Left ventricle myocardium superior (tissue), 1 donor: ENCODE results near the gene GEMIN7. TPM values are rescaled to one million over a fixed set of nuclear protein-coding genes. Genes with fewer than 3 reads are reported as not detected.

Experiments
- ATAC-seq: fragments of 200-7000 bp; cut with Tn5 transposase; one replicate; pipeline ENCODE4 v1.9.1; 2020; ENCODE audit warnings: mild to moderate bottlenecking, moderate library complexity
- DNase-seq: peaks from one replicate; pipeline ENCODE4 v3.0.0-alpha.2; 2020
- intact Hi-C: fragments of 100-400 bp; cut with micrococcal nuclease; formaldehyde crosslinking; loops from one replicate; pipeline ENCODE4 v1.11.0; 2022
- total RNA-seq: library from RNA; stranded (reverse); fragmentation: NEBNext Ultra II Directional; extraction: Animal tissue kit (Norgen Biotek cat#: 25700); gene quantifications from one replicate; pipeline ENCODE4 v1.2.1, GENCODE V29; 2021
- donor health status: DM: no; HTN: yes; CAD: no; lungs with severe emphysema.

GEMIN7 gene
- total RNA-seq, 1 donor from 2014 or later, result 14.4 TPM

DNA sequence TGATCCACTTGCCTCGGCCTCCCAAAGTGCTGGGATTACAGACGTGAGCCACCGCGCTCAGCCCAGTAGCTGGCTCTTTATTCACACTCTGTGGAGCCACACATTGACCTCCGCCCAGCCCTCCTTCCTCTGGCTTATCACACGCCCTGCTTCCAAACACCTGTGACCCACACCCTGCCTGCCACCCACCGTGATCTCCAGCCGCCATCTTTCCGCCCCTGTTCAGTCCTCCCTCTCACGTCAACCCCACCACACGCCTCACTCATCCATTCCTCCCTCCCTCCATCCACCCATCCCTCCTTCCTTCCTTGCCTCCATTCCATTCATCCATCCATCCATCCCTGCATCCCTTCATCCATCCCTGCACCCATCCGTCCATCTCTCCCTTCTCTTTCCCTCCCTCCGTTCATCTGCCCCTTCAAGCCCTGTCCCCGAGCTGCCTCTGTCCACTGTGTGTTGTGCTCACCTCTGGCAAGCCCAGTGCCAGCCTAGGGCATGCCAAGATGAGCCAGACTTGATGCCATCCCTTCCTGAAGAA, 20.4 kb upstream of the GEMIN7 start:
- intact Hi-C loops, result no loop called here
- ATAC-seq (no peak), DNase-seq (no peak)

DNA sequence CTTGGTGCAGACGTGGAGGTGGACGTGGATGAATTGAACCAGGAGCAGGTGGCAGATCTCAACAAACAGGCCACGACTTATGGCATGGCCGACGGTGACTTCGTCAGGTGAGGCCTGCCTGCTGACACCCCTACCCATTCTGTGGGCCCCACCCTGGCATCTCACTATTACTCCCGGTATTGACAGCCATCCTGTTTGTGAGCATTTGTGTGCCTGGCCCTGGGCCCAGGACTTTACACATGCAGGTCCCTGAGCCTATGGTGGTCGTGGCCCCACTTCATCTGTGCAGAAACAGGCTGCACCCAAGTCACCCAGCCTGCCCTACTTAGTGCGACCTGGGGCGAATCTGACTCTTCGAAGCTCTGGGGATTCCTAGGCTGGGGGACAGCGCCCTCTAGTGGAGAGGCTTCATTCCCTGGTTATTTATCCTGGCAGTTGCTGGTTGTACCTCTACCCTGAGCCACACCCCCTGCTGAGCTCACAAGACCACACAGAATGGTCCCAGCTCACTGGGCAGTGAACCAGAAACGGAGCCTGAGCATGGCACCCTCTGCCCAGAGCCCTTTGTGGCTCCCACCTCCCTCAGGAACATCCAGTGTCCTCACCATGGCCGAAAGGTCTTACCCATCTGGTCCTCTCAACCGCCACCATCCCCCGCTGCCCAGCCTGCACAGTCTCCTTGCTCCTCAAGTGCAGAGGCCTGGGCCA, 19.6 kb upstream of the GEMIN7 start:
- ATAC-seq, result peak; percentile 66
- intact Hi-C loops, result no loop called here
- peak; percentile 60 for DNase-seq

DNA sequence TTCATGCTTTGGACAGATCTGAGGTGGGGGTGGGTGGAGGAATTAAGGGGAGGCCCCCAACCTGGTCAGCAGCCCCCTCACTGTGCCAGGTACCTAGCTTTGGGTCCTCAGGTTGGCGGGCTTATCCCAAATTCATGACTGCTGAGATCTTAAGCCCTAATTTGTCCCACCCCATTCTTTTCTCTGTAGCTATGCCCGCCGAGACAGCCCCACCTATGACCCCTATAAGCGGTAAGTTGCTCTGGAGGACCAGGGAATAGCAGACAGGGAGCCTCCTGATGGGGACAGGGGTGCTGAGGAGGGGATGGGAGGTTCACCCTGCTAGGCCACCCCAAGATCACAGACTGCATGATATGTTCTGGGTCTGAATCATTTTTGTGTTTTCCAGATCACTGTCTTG, 17.1 kb upstream of the GEMIN7 start:
- intact Hi-C loops, result no loop called here
- ATAC-seq (no peak), DNase-seq (no peak)

DNA sequence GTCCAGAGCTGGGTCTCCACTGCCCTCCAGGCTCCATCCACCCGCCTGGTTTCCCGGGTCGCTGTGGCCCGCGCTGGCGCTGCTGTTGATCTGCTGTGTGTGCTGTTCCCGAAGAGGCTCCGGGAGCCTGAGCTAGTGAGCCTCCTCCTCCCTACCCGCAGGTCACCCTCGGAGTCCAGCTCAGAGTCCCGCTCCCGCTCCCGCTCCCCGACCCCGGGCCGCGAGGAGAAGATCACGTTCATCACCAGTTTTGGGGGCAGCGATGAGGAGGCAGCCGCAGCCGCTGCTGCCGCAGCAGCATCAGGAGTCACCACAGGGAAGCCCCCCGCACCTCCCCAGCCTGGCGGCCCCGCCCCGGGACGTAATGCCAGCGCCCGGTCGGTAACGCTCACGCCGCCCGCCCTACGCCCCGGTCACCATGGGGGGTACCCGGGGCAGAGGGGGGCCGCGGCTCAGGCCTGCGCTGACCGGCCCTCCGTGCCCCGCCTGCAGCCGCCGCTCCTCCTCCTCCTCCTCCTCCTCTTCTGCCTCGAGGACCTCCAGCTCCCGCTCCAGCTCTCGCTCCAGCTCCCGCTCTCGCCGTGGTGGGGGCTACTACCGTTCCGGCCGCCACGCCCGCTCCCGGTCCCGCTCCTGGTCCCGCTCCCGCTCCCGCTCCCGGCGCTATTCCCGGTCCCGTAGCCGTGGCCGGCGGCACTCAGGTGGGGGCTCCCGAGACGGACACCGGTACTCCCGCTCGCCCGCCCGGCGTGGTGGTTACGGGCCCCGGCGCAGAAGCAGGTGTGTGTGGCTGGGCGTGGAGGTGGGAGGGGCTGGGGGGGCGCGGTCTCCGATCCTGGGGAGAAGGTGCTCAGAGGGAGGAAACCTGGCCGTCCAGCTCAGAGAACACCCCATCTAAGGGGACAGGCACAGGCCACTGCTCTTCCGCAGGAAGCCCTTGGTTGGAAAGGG, 14.9 kb upstream of the GEMIN7 start:
- ATAC-seq (no peak), DNase-seq (no peak)
- intact Hi-C loops, result no loop called here

- intact Hi-C loops, result no loop called here
- ATAC-seq (no peak), DNase-seq (no peak)
Observed at GRCh38 chr19:45066921-45067661, 12.0 kb upstream of the GEMIN7 start.

GRCh38 chr19:45068041-45068440, 11.0 kb upstream of the GEMIN7 start:
- no peak for DNase-seq
- intact Hi-C loops, result no loop called here
- ATAC-seq, result no peak

DNA sequence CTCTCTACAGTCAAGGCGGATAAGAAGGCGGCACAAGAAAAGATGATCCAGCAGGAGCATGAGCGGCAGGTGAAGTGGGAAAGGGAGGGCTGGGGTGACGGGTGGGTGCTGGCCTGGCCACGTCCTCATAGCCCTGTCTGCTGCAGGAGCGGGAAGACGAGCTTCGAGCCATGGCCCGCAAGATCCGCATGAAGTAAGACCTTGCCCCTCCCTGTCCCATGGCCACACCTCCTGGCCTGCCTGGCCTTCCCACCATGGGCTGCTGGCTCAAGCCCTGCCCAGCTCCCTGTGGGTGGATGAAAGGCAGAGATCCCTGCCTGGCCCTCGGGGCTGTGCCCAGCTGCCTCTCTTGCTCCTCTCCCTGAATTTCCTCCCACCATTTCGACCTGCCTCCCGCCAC, 10.0 kb upstream of the GEMIN7 start:
- DNase-seq (no peak), ATAC-seq (peak; percentile 35)
- intact Hi-C loops, result no loop called here

DNA sequence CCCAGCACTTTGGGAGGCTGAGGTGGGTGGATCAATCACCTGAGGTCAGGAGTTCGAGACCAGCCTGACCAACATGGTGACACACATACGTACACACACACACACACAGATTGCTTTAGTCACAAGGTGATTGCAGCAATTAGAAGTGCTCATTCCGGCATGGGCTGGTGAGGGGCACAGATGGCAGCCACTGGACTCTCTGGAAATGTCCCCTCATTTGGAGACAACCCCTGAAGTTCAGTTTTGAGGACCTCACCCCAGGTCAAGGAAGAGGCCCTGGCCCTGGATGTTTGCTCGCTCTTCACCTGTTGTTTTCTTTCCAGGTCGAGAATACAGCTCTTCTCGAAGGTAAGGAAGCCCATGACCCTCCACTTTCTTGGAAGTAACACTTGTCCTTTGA, 8.8 kb upstream of the GEMIN7 start:
- intact Hi-C loops, result no loop called here
- ATAC-seq (no peak), DNase-seq (no peak)

DNA sequence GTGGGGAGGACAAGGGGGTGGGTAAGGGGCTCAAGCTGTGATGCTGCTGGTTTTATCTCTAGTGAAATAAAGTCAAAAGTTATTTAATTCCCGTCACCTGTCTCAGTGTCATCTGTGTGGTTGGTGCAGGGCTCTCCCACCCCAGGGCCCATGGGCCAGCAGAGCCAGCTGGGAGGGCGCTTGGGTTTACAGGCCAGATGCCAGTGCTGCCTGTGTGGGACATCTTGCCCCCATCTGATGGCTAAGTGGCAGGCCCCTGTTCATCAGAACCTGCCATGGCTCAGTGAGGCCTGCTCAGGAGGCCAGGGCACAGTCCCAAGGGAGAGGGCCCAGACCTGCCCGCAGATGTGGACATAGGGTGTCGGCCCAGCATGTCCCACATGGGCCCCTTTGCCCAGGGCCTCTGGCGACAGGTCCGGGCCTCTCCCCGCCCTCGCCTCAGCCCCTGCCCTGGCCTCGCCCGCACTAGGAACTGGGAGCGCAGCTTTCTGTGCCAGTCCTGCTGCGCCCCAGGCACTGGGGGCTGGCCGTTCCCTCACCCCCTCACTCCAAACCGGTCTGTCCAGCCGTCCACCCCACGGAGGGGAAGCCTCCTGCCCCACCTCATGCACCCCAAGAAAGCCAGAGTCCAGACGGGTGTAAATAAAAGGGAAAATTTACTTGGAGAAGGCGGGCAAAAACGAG, 8.1 kb upstream of the GEMIN7 start:
- ATAC-seq (no peak), DNase-seq (no peak)
- intact Hi-C loops, result no loop called here

DNA sequence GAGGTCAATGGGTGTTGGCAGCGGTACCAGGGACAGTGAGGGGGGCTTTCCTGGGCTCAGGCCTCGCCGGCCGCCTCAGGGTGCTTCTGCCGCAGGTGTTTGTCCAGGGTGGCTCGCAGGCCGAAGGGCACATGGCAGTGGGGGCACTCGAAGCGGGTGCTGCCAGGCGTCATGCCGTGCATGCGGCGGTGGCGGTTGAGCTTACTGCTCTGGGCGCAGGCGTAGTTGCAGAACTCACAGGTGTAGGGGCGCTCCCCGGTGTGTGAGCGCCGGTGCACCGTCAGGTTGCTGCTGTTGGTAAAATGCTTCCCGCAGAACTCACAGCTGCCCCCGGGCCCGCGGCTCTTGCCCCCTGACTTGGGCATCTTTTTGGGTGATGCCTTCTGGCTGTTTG, 7.5 kb upstream of the GEMIN7 start:
- DNase-seq (no peak), ATAC-seq (no peak)
- intact Hi-C loops, result no loop called here

DNA sequence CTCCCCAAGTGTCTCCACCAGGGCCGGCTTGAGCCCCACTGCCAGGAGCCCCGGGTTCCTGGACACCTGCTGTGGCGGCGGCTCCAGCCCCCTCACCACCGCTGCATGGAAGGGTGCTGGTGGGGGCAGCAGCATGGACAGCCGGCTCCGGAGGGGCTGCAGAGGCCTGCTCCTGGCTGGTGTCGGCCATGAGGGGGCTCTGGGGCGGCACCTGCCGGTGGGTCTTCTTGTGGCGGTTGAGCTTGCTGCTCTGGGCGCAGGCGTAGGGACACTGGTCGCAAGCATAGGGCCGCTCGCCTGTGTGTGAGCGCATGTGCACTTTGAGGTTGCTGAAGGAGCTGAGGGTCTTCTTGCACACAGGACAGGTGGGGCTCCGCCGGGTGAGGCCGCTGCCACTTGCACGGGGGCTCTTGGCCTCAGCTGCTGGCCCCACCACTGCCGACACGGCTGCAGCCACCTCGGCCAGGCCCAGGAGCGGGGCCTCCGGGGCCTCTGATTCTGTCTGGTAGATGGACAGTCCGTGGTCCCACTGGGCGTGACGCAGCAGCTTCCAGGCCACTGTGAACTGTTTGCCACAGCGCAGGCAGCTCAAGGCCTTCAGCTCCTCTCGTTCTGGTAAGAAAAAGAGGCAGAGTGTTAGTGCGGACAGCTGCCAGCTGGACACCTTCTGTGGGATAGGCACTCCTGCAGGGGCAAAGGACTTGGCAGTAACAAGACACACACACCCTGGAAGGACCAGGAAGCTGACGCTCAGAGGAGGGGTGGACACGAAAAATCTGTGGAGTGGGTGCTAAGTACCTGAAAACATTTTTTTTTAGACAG, 6.9 kb upstream of the GEMIN7 start:
- peak; percentile 25 for DNase-seq
- intact Hi-C loops, result no loop called here

DNA sequence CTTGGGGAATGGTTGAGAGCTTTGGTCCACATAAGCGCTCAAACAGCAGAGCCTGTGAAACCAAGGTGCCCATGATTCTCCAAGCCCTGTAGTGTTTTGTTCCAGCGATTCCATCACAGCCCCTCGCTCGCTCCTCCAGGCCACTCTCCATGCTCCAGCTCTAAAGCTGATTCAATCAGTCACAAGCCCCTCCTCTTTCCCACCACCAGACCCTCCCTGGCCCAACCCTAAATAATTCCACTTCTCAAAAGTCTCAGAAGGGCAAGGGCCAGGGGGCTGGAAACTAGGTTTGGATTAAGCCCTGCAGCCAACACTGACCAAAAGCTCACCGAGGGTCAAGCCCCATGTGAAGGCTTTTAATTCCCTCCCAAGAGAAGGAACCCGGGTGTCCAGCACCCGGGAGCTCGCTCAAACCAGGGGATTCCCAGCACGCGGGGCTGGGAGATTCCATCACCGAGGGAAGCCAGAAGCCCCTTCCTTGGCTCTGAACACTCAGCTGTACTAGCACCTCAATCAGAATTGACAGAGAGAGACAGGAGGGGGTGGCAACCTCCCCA, 4.2 kb upstream of the GEMIN7 start:
- intact Hi-C loops, result no loop called here
- ATAC-seq (no peak), DNase-seq (no peak)

More for the DNA sequence above, 6.9 kb upstream of the GEMIN7 start:
- ATAC-seq, result no peak

DNA sequence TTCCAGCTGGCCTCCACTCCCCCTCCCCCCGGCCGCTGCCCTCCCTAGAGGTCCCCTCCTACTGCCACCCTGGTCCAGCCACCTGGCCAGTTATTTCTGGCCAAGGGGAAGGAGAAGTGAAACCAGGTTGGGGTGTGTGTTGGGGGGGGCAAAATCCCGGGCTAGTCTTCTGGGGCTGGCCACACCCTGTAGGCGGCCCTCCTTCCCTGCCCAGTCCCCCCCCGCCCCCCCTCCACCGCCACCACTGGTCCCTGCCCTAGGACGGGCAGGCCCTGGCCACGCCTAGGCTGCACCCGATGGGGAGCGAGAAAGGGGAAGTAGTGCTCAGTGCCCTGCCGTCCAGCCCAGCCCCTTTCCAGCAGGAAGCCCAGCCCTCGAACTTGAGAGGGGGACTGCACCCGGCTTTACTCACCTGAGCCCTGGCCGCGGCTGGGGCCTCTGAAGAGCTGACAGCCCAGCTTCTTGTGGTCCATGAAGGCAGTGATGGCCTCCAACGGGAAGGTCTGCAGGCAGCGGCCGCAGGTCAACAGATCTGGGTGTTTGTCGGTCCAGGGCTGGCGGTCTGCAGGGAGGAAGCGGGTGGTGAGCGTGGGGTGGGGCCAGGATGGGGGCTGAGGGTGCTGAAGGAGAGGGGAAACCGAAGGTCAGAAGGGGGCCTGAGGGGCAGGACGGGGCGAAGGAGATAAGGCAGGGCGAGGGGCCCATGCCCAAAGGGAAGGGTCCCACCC, 3.6 kb upstream of the GEMIN7 start:
- intact Hi-C loops, result no loop called here
- peak; percentile 80 for DNase-seq

GRCh38 chr19:45076029-45076850, 2.8 kb upstream of the GEMIN7 start, which contains the start of gene ZNF296:
Gene ZNF296, minus strand, starts transcription at chr19:45076478. Its CDS starts 105 bp downstream, at chr19:45076373.
- DNase-seq (peak; percentile 85), ATAC-seq (peak; percentile 71)
- intact Hi-C loops, result no loop called here

More for the DNA sequence above, 3.6 kb upstream of the GEMIN7 start:
- ATAC-seq, result peak; percentile 59

DNA sequence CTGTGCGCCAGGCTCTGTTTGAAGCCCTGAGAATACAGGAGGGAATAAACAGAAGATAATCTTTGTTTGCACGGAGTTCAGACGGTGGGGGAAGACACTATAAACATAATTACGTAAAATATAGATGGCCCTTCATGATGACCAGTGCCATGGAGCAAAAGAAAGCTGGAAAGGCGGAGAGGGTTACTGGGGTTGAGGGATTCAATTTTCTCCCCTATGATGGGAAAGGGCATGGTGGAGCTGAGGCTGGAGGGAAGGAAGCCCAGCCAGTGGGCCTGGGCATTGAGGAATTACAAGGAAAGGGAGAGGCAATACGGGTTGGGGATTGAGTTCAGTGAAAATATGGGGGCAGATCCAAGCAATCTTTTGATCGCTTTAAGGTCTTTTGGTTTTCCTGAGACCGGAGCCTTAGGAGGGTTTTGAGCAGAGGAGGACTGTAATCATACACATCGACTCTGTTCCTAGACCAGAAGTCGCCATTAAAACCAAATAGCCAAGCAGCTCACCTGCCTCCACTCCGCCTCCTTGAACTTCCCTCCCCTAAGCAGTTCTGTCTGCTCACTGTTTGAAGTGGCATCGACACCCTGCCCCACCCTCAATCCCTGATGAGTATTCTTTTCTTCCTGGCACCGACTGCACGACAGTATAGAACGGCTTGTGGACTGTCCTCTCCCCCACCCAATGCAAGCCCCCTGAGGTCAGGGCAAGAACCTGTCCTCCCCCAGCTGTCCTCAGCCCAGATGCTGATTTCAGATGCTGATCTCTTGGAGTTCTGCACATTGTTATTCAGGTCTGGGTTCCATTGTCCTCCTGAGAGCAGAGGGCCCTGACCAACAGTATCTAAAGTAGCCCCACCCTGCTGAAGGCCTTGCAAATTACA, 2.0 kb upstream of the GEMIN7 start:
- DNase-seq (no peak), ATAC-seq (no peak)
- intact Hi-C loops, result no loop called here
